IPS-15b (cell line): ENCODE results near the gene NGF.

ENCODE experiments used
- H3K27me3 ChIP-seq: one replicate; pipeline ENCODE4 v1.6.1; 2013; ENCODE audit warnings: low read length; ENCODE audit not compliant: control insufficient read depth, insufficient read depth
- H3K36me3 ChIP-seq: one replicate; pipeline ENCODE4 v1.6.1; 2013; ENCODE audit warnings: low read length; ENCODE audit not compliant: control insufficient read depth, insufficient read depth
- H3K4me1 ChIP-seq: one replicate; pipeline ENCODE4 v1.6.1; 2013; ENCODE audit warnings: mild to moderate bottlenecking, low read length; ENCODE audit not compliant: control insufficient read depth, insufficient read depth
- H3K4me3 ChIP-seq: one replicate; pipeline ENCODE4 v1.5.1; 2013; ENCODE audit warnings: low read depth, low read length
- H3K9ac ChIP-seq: one replicate; pipeline ENCODE4 v1.6.1; 2013; ENCODE audit warnings: low read depth, mild to moderate bottlenecking, low read length
- H3K9me3 ChIP-seq: one replicate; pipeline ENCODE4 v1.6.1; 2013; ENCODE audit warnings: mild to moderate bottlenecking, low read length; ENCODE audit not compliant: control insufficient read depth, insufficient read depth

NGF gene

GRCh38 chr1:115242543-115242942, 95.5 kb downstream of the NGF start:
- Histone ChIP-seq H3K36me3 (no peaks in the 10 kb centered on the region), H3K4me3 (no peak overlapping the region), H3K9me3 (no peaks in the 10 kb centered on the region), H3K9ac (no peak overlapping the region), H3K27me3 (no peaks in the 10 kb centered on the region), H3K4me1 (no peaks in the 10 kb centered on the region)

- no peaks in the 10 kb centered on the region for H3K27me3 ChIP-seq
- H3K36me3 ChIP-seq, result no peaks in the 10 kb centered on the region
- H3K4me3 ChIP-seq, result no peak overlapping the region
- H3K9ac ChIP-seq, result no peak overlapping the region
- H3K4me1 ChIP-seq, result no peaks in the 10 kb centered on the region
- no peaks in the 10 kb centered on the region for H3K9me3 ChIP-seq
Measured at GRCh38 chr1:115241309-115241708, 96.7 kb downstream of the NGF start.

- Histone ChIP-seq H3K9ac (no peak overlapping the region), H3K4me1 (no peaks in the 10 kb centered on the region), H3K4me3 (no peak overlapping the region), H3K27me3 (no peaks in the 10 kb centered on the region), H3K36me3 (no peaks in the 10 kb centered on the region), H3K9me3 (no peaks in the 10 kb centered on the region)
Measured at GRCh38 chr1:115240297-115240696, 97.8 kb downstream of the NGF start.

DNA sequence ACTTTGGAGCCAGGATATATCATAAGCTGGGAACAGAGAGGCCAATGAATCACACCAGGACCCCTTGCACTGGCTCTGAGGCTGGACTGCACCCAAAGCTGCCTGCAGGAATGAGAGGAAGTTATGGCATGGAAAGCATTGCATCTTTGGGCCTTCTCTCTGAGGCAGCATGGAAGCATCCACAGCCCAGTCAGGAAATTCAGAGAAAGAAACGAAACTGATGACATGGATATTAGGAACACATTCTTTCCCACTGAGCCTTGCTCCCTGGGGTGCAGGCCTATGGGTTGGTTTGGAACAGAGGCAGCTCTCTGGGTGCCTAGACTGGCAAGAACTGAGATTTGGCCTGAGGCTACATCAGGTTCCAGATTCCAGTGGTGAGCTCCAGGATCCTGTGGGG, 98.6 kb downstream of the NGF start:
- Histone ChIP-seq H3K36me3 (no peaks in the 10 kb centered on the region), H3K27me3 (no peaks in the 10 kb centered on the region), H3K4me3 (no peak overlapping the region), H3K9ac (no peak overlapping the region), H3K9me3 (no peaks in the 10 kb centered on the region), H3K4me1 (no peaks in the 10 kb centered on the region)

- H3K9ac ChIP-seq, result no peak overlapping the region
- H3K4me3 ChIP-seq, result no peak overlapping the region
- no peaks in the 10 kb centered on the region for H3K9me3 ChIP-seq
- no peaks in the 10 kb centered on the region for H3K36me3 ChIP-seq
- no peaks in the 10 kb centered on the region for H3K4me1 ChIP-seq
- no peaks in the 10 kb centered on the region for H3K27me3 ChIP-seq
Measured at GRCh38 chr1:115239148-115239422, 99.0 kb downstream of the NGF start.

DNA sequence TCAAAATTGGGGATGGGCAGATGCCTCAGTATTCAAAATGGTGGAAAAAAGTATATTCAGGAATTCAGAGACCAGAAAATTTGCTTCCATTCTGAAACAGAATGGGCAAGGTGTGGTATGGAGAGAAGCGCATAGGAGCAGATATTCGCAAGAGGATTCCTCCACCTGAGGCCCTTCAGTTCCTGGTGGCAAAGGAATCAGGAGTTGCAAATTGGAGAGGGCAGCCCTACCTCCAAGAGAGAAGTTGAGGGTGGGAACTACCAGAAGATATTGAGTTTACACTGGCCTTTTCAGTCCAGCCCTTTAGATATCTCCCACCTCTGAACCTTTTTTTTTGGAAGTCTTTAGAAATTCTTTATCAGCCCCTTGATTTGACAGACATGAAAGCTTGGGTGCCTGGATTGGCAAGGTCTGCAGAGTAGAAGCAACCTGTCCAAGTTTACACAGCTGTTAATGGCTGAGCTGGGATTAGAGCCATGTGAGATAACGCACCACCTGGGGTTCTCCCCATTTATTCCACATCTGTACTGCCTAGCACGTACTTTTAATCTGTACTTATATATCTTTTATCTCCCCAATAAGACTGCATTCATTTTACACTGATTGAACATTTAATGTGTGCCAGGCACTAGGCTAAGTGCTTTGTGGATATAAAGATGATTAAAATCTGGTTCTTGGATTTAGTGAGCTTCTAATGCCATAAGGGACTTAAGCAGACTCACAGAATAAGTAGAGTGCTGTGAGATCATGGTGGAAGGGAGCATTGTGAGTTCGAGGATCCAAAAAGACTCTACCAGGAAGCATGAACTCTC, 99.5 kb downstream of the NGF start:
- Histone ChIP-seq H3K9ac (no peak overlapping the region), H3K4me3 (no peak overlapping the region), H3K27me3 (no peaks in the 10 kb centered on the region), H3K4me1 (no peaks in the 10 kb centered on the region), H3K9me3 (no peaks in the 10 kb centered on the region), H3K36me3 (no peaks in the 10 kb centered on the region)

DNA sequence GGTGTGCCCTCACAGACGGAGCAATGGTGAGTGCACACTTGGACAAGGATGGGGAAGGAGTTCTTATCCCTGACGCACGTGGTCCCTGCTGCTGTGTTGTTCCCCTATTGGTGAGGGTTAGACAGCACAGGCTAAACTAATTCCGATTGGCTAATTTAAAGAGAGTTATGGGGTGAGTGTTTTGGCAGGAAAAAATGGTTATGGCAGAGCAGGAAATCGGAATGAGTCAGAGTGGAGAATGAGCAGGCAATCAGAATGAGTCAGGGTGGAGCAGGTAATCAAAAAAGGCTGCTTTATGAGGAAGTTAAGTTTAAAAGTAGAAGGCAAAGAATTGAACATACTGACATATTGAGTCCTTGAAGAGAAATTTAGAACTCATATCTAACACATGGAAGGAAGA, 100.5 kb downstream of the NGF start:
- no peaks in the 10 kb centered on the region for H3K27me3 ChIP-seq
- H3K4me1 ChIP-seq, result no peaks in the 10 kb centered on the region
- H3K9me3 ChIP-seq, result no peaks in the 10 kb centered on the region
- no peak overlapping the region for H3K9ac ChIP-seq
- no peaks in the 10 kb centered on the region for H3K36me3 ChIP-seq
- H3K4me3 ChIP-seq, result no peak overlapping the region

- no peak overlapping the region for H3K4me3 ChIP-seq
- no peaks in the 10 kb centered on the region for H3K9me3 ChIP-seq
- H3K27me3 ChIP-seq, result no peaks in the 10 kb centered on the region
- H3K9ac ChIP-seq, result no peak overlapping the region
- H3K36me3 ChIP-seq, result no peaks in the 10 kb centered on the region
- no peaks in the 10 kb centered on the region for H3K4me1 ChIP-seq
Measured at GRCh38 chr1:115237023-115237422, 101.0 kb downstream of the NGF start.
